ENCODE data around the gene NFILZ.
"Not testable (repeated sequence)": the region's sequence is repeated elsewhere in the genome, so short reads cannot be mapped to it uniquely, and the experiment has no call there.

NFILZ gene

DNA sequence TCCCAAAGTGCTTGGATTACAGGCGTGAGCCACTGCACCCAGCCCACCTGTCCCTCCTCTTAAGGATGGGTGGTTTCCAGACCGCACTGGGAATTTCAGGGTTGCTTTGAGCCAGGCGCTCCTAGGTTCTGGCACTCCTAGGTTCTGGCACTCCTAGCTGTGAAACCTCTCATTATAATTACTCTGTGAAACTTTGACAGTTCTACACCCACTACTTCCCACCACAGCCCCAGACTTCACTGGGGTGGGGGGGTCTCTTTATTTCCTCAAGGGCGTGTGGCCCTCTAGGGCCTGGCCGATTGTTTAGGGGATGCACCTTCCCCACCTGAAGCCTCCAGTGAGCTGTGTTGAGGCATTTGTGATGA is 17.6 kb upstream of the NFILZ start:
- Histone ChIP-seq H3K9ac (ENCODE audit: low read length) (no peak overlapping the region), H3K4me3 (ENCODE audit: low read length) (no peak overlapping the region), H3K4me1 (ENCODE audit: control insufficient read depth, insufficient read depth, low read length) (peaks cover 21% of the 10 kb centered on the region), H3K9me3 (ENCODE audit: control insufficient read depth, low read length) (no peaks in the 10 kb centered on the region), H3K36me3 (ENCODE audit: control insufficient read depth, insufficient read depth, low read length, severe bottlenecking) (no peaks in the 10 kb centered on the region), H3K27me3 (replicated peaks; ENCODE audit: control insufficient read depth, insufficient read depth, low read length) (peaks cover 5% of the 10 kb centered on the region)
- DNase-seq (ENCODE audit: low read depth), result no peak

DNA sequence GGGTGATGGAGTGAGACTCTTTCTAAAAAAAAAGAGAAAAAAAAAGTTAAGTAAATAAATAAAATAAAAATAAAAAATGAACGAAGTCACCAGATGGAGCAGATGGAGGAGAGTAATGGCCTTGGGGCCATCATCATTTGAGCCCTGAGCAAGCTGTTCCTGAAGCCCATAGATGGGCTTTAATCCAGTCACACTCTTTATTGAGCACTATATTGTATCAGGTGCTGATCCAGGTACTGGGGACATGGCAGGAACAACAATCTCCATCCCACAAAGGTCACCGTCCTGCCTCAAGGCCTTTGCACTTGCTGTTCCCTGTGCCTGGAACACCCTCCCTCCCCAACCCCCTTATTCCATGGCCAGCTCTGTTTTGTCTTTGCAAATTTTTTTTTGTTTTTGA is 16.0 kb upstream of the NFILZ start:
- no peak overlapping the region for H3K4me3 ChIP-seq (ENCODE audit: low read length)
- no peak for DNase-seq (ENCODE audit: low read depth)
- peaks cover 5% of the 10 kb centered on the region for H3K27me3 ChIP-seq (replicated peaks; ENCODE audit: control insufficient read depth, insufficient read depth, low read length)
- H3K9me3 ChIP-seq (ENCODE audit: control insufficient read depth, low read length), result no peaks in the 10 kb centered on the region
- peaks cover 12% of the 10 kb centered on the region for H3K4me1 ChIP-seq (ENCODE audit: control insufficient read depth, insufficient read depth, low read length)
- no peak overlapping the region for H3K9ac ChIP-seq (ENCODE audit: low read length)
- H3K36me3 ChIP-seq (ENCODE audit: control insufficient read depth, insufficient read depth, low read length, severe bottlenecking), result no peaks in the 10 kb centered on the region

DNA sequence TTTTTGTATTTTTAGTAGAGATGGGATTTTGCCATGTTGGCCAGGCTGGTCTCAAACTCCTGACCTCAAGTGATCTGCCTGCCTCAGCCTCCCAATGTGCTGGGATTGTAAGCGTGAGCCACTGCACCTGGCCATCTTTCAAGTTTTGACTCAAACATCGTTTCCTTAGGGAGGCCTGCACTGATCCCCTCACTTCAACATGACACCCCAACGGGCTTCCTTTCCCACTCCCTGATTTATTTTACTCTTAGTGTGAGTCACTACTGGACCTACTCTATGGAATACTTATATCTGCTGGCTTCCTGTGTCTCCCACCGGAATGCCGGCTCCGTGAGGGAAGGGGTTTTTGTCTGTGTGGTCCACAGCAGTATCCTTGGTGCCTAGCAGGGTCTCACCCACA is 15.4 kb upstream of the NFILZ start:
- Histone ChIP-seq H3K9me3 (ENCODE audit: control insufficient read depth, low read length) (no peaks in the 10 kb centered on the region), H3K36me3 (ENCODE audit: control insufficient read depth, insufficient read depth, low read length, severe bottlenecking) (no peaks in the 10 kb centered on the region), H3K4me3 (ENCODE audit: low read length) (no peak overlapping the region), H3K9ac (ENCODE audit: low read length) (no peak overlapping the region), H3K27me3 (replicated peaks; ENCODE audit: control insufficient read depth, insufficient read depth, low read length) (peaks cover 5% of the 10 kb centered on the region), H3K4me1 (ENCODE audit: control insufficient read depth, insufficient read depth, low read length) (peaks cover 7% of the 10 kb centered on the region)
- DNase-seq (ENCODE audit: low read depth), result no peak

DNA sequence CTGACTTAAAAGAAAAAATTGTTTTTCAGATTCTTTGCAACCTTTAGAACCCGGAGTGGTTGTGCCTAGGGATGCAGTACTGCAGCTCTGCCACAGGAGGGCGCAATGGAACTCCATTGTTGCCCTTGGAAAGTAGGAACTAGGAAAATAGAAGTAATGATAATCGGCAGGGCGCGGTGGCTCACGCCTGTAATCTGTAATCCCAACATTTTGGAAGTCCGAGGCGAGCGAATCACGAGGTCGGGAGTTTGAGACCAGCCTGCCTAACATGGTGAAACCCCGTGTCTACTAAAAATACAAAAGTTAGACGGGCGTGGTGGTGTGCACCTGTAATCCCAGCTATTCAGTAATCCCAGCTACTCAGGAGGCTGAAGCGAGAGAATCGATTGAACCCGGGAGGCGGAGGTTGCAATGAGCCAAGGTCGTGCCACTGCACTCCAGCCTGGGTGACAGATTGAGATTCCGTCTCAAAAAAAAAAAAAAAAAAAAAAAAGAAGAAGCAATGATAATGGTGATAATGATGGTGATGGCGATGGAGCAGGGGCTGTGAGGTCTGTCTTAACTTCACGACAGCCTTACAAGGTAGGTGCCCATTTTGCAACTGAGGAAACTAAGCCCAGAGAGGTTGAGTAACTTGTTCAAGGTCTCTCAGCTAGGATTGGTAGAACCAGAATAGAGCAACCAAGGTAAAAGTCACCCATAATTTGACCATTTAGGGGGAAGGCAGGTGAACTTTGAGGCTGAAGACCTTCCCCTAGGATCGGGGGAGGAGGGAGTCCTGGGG is 14.4 kb upstream of the NFILZ start:
- peak; percentile 80 for DNase-seq (ENCODE audit: low read depth)

DNA sequence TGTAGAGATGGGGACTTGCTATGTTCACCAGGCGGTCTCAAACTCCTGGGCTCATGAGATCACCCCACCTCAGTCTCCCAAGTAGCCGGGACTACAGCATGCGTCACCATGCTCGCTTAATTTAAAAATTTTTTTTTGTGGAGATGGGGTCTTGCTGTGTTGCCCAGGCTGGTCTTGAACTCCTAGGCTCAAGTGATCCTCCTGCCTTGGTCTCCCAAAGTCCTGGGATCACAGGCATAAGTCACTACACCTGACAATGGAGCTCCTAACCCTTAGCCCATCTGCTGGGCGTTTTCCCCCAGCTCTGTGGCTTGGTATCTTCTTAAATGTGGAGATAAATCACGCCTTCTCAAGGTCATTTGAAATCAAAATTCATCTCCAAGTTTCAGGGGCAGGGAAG is 13.6 kb upstream of the NFILZ start:
- no peaks in the 10 kb centered on the region for H3K4me1 ChIP-seq (ENCODE audit: control insufficient read depth, insufficient read depth, low read length)
- H3K4me3 ChIP-seq (ENCODE audit: low read length), result no peak overlapping the region
- no peak overlapping the region for H3K9ac ChIP-seq (ENCODE audit: low read length)
- no peaks in the 10 kb centered on the region for H3K9me3 ChIP-seq (ENCODE audit: control insufficient read depth, low read length)
- peaks cover 9% of the 10 kb centered on the region for H3K27me3 ChIP-seq (replicated peaks; ENCODE audit: control insufficient read depth, insufficient read depth, low read length)
- DNase-seq (ENCODE audit: low read depth), result no peak
- no peaks in the 10 kb centered on the region for H3K36me3 ChIP-seq (ENCODE audit: control insufficient read depth, insufficient read depth, low read length, severe bottlenecking)

More for the DNA sequence above, 14.4 kb upstream of the NFILZ start:
- peaks cover 5% of the 10 kb centered on the region for H3K4me1 ChIP-seq (ENCODE audit: control insufficient read depth, insufficient read depth, low read length)
- H3K27me3 ChIP-seq (replicated peaks; ENCODE audit: control insufficient read depth, insufficient read depth, low read length), result peaks cover 9% of the 10 kb centered on the region
- H3K9me3 ChIP-seq (ENCODE audit: control insufficient read depth, low read length), result no peaks in the 10 kb centered on the region
- no peak overlapping the region for H3K4me3 ChIP-seq (ENCODE audit: low read length)
- H3K36me3 ChIP-seq (ENCODE audit: control insufficient read depth, insufficient read depth, low read length, severe bottlenecking), result no peaks in the 10 kb centered on the region
- no peak overlapping the region for H3K9ac ChIP-seq (ENCODE audit: low read length)

DNA sequence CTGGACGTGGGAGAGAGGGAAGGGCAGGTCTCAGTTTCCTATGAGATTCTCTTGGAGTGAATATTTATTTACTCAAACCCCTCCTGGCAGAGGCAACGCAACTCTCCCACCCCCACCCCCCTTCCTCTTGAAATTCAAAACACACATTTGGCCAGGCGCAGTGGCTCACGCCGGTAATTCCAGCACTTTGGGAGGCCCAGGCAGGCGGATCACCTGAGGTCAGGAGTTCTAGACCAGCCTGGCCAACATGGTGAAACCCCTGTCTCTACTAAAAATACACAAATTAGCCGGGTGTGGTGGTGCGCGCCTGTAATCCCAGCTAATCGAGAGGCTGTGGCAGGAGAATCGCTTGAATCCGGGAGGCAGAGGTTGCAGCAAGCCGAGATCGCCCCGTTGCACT is 13.1 kb upstream of the NFILZ start:
- H3K4me3 ChIP-seq (ENCODE audit: low read length); H3K36me3 ChIP-seq (ENCODE audit: control insufficient read depth, insufficient read depth, low read length, severe bottlenecking); H3K4me1 ChIP-seq (ENCODE audit: control insufficient read depth, insufficient read depth, low read length); DNase-seq (ENCODE audit: low read depth); H3K9me3 ChIP-seq (ENCODE audit: control insufficient read depth, low read length); H3K9ac ChIP-seq (ENCODE audit: low read length); H3K27me3 ChIP-seq (replicated peaks; ENCODE audit: control insufficient read depth, insufficient read depth, low read length): not testable (repeated sequence)

DNA sequence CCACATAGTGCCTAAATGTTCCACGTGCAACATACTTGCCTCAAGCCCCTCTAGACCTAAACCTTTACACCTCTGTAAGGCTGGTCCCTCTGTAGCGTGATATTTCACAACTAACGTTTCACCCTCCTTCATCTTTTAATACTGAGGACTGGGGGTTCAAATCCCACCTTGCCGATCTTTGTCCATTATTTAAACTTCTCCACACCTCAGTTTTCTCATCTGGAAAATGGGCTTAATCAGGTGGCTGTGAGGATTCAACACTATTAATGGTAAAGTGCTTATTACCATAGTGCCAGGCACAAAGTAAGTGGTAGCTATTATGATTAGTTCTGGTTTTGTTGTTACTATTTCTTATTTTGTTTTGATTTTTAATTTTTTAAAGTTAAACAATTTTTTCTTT is 12.4 kb upstream of the NFILZ start:
- no peak overlapping the region for H3K9ac ChIP-seq (ENCODE audit: low read length)
- no peak for DNase-seq (ENCODE audit: low read depth)
- H3K36me3 ChIP-seq (ENCODE audit: control insufficient read depth, insufficient read depth, low read length, severe bottlenecking), result no peaks in the 10 kb centered on the region
- H3K9me3 ChIP-seq (ENCODE audit: control insufficient read depth, low read length), result no peaks in the 10 kb centered on the region
- no peaks in the 10 kb centered on the region for H3K4me1 ChIP-seq (ENCODE audit: control insufficient read depth, insufficient read depth, low read length)
- peaks cover 9% of the 10 kb centered on the region for H3K27me3 ChIP-seq (replicated peaks; ENCODE audit: control insufficient read depth, insufficient read depth, low read length)
- H3K4me3 ChIP-seq (ENCODE audit: low read length), result no peak overlapping the region

DNA sequence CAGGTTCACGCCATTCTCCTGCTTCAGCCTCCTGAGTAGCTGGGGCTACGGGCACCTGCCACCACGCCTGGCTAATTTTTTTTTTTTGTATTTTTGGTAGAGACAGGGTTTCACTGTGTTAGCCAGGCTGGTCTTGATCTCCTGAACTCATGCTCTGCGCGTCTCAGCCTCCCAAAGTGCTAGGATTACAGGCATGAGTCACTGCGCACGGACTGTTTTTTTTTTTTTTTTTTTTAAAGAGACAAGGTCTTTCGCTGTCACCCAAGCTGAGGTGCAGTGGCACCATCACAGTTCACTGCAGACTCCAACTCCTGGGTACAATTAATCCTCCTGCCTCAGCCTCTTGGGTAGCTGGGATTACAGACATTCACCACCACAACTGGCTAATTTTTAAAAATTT is 11.7 kb upstream of the NFILZ start:
- Histone ChIP-seq H3K9me3 (ENCODE audit: control insufficient read depth, low read length) (no peaks in the 10 kb centered on the region), H3K36me3 (ENCODE audit: control insufficient read depth, insufficient read depth, low read length, severe bottlenecking) (no peaks in the 10 kb centered on the region), H3K4me1 (ENCODE audit: control insufficient read depth, insufficient read depth, low read length) (no peaks in the 10 kb centered on the region), H3K4me3 (ENCODE audit: low read length) (no peak overlapping the region), H3K27me3 (replicated peaks; ENCODE audit: control insufficient read depth, insufficient read depth, low read length) (peaks cover 9% of the 10 kb centered on the region), H3K9ac (ENCODE audit: low read length) (no peak overlapping the region)
- no peak for DNase-seq (ENCODE audit: low read depth)

DNA sequence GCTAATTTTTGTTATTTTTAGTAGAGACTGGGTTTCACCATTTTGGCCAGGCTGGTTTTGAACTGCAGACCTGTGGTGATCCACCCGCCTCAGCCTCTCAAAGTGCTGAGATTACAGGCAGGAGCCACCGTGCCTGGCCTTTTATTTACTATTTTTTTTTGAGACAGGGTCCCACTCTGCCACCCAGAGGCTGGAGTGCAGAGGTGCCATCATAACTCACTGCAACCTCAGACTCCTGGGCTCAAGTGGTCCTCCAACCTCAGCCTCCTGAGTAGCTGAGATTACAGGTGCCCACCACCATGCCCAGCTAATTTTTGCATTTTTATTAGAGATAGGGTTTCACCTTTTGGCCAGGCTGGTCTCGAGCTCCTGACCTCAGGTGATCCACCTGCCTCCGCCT is 7.5 kb upstream of the NFILZ start:
- not testable (repeated sequence) for H3K27me3 ChIP-seq (replicated peaks; ENCODE audit: control insufficient read depth, insufficient read depth, low read length); H3K9me3 ChIP-seq (ENCODE audit: control insufficient read depth, low read length); H3K4me1 ChIP-seq (ENCODE audit: control insufficient read depth, insufficient read depth, low read length); H3K36me3 ChIP-seq (ENCODE audit: control insufficient read depth, insufficient read depth, low read length, severe bottlenecking); H3K9ac ChIP-seq (ENCODE audit: low read length); H3K4me3 ChIP-seq (ENCODE audit: low read length)
- peak; percentile 27 for DNase-seq (ENCODE audit: low read depth)

DNA sequence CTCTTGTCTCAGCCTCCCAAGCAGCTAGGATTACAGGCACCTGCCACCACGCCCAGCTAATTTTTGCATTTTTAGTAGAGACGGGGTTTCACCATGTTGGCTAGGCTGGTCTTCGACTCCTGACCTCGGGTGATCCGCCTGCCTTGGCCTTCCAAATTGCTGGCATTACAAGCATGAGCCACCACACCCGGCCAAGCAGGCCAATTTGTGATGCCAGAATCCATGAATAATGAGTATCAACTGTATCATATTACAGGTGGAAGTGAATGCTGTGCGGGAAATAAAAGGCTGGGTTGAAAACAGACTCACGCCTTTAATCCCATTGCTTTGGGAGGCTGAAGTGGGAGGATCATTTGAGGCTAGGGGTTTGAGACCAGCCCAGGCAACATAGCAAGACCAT is 3.6 kb upstream of the NFILZ start:
- Histone ChIP-seq H3K36me3 (ENCODE audit: control insufficient read depth, insufficient read depth, low read length, severe bottlenecking) (no peaks in the 10 kb centered on the region), H3K4me1 (ENCODE audit: control insufficient read depth, insufficient read depth, low read length) (no peaks in the 10 kb centered on the region), H3K9ac (ENCODE audit: low read length) (no peak overlapping the region), H3K27me3 (replicated peaks; ENCODE audit: control insufficient read depth, insufficient read depth, low read length) (no peaks in the 10 kb centered on the region), H3K4me3 (ENCODE audit: low read length) (no peak overlapping the region), H3K9me3 (ENCODE audit: control insufficient read depth, low read length) (peaks cover 10% of the 10 kb centered on the region)
- DNase-seq (ENCODE audit: low read depth), result no peak

DNA sequence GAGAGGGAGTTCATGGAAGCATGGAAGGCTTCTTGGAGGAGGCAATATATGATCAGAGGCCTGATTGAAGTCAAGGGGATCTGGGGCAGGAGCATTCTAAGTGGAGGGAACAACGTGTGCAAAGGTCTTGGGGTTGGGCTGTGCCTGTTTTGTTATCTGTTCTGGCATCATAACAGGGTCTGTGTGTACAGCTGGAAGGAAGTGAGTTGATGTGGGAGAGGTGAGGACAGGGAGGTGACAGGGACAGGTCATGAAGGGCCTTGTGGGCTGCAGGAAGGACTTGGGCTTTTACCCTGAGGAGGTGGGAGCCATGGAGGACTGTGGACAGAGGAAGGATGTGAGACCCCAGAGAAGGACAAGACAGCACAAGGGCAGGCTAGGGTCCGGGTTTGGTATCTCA is 1.2 kb upstream of the NFILZ start:
- Histone ChIP-seq H3K36me3 (ENCODE audit: control insufficient read depth, insufficient read depth, low read length, severe bottlenecking) (no peaks in the 10 kb centered on the region), H3K9ac (ENCODE audit: low read length) (no peak overlapping the region), H3K9me3 (ENCODE audit: control insufficient read depth, low read length) (peaks cover 10% of the 10 kb centered on the region), H3K4me1 (ENCODE audit: control insufficient read depth, insufficient read depth, low read length) (no peaks in the 10 kb centered on the region), H3K4me3 (ENCODE audit: low read length) (no peak overlapping the region), H3K27me3 (replicated peaks; ENCODE audit: control insufficient read depth, insufficient read depth, low read length) (no peaks in the 10 kb centered on the region)
- no peak for DNase-seq (ENCODE audit: low read depth)

DNA sequence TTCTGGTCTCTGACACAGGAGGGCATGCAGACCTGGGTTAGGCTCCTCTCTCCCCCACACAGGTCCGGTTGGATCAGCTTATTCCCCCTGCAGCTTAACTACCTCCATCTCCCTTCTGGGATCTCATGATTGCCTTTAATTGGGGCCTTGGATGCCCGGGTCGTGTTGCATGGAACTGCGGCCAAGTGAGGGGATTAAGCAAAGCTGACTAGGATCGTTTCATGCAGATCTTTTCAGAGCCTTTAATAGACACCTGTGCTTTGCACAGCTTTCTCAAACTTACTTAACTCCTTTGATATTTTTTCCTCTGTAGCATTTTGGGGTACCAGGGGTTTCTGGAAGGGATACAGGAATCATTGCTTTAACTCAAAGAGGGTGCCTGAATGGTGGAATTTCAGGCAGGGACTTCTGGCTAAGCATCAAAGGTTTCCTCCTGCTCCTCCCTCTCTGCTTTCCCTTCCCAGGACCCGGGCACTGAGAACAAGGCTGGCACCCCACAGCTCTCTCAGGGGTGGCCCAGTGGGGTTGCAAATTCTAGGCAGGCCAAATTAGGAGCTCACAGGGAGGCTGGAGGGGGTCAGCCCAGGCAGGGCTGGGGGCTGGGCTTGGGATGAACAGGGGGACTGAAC is 477 bp downstream of the NFILZ start:
- H3K36me3 ChIP-seq (ENCODE audit: control insufficient read depth, insufficient read depth, low read length, severe bottlenecking), result no peaks in the 10 kb centered on the region
- DNase-seq (ENCODE audit: low read depth), result no peak
- no peaks in the 10 kb centered on the region for H3K4me1 ChIP-seq (ENCODE audit: control insufficient read depth, insufficient read depth, low read length)
- peaks cover 10% of the 10 kb centered on the region for H3K9me3 ChIP-seq (ENCODE audit: control insufficient read depth, low read length)
- H3K4me3 ChIP-seq (ENCODE audit: low read length), result no peak overlapping the region
- no peaks in the 10 kb centered on the region for H3K27me3 ChIP-seq (replicated peaks; ENCODE audit: control insufficient read depth, insufficient read depth, low read length)
- H3K9ac ChIP-seq (ENCODE audit: low read length), result no peak overlapping the region

All from adipocyte (in vitro differentiated cells).